Left lobe of liver (tissue), 2 donors: ENCODE data around the gene SORCS1. TPM values are rescaled to one million over a fixed set of nuclear protein-coding genes. Genes with fewer than 3 reads are reported as not detected.
"Not testable (repeated sequence)": the region's sequence is repeated elsewhere in the genome, so short reads cannot be mapped to it uniquely, and the experiment has no call there.

ENCODE experiments used
- ATAC-seq: fragments of 200-7000 bp; cut with Tn5 transposase; one replicate; pipeline ENCODE4 v1.9.1; 2020; ENCODE audit warnings: mild to moderate bottlenecking, moderate library complexity
- DNase-seq: peaks from one replicate; pipeline ENCODE4 v3.0.0-alpha.2; 2020; ENCODE audit warnings: low spot score
- total RNA-seq: library from RNA; stranded (reverse); gene quantifications from one replicate; pipeline ENCODE4 v1.2.1, GENCODE V29; 2021
- donor health status: DM: no; HTN: no; CAD: no; lungs with moderate emphysema.
- donor health status: DM: no; HTN: yes; CAD: no.

The SORCS1 gene
- total RNA-seq, 1 donor from 2014 or later = 0.10 TPM

- DNase-seq = peak; percentile 72
- ATAC-seq = peak; percentile 91
Measured at GRCh38 chr10:107054469-107055156, 109.9 kb downstream of the SORCS1 start.

- DNase-seq = no peak
- no peak for ATAC-seq
Measured at GRCh38 chr10:107051769-107052168, 112.7 kb downstream of the SORCS1 start.

GRCh38 chr10:107043461-107043860, 121.0 kb downstream of the SORCS1 start:
- ATAC-seq (no peak), DNase-seq (no peak)

GRCh38 chr10:107037192-107038122, 127.0 kb downstream of the SORCS1 start:
- DNase-seq (peak; percentile 57), ATAC-seq (peak; percentile 87)

- no peak for ATAC-seq
- no peak for DNase-seq
Measured at GRCh38 chr10:107033799-107034422, 130.6 kb downstream of the SORCS1 start.

- DNase-seq = no peak
- ATAC-seq = no peak
Measured at GRCh38 chr10:107032700-107033401, 131.7 kb downstream of the SORCS1 start.

- ATAC-seq (no peak), DNase-seq (no peak)
Measured at GRCh38 chr10:107031931-107032699, 132.4 kb downstream of the SORCS1 start.

GRCh38 chr10:107028236-107028635, 136.3 kb downstream of the SORCS1 start:
- no peak for ATAC-seq
- DNase-seq = no peak

GRCh38 chr10:107025676-107026075, 138.8 kb downstream of the SORCS1 start:
- no peak for DNase-seq
- ATAC-seq = no peak

- not testable (repeated sequence) for DNase-seq, ATAC-seq
Measured at GRCh38 chr10:107024033-107024432, 140.5 kb downstream of the SORCS1 start.

- ATAC-seq (no peak), DNase-seq (no peak)
Measured at GRCh38 chr10:107022600-107023354, 141.7 kb downstream of the SORCS1 start.

GRCh38 chr10:107019154-107019553, 145.4 kb downstream of the SORCS1 start:
- DNase-seq = no peak
- ATAC-seq = peak; percentile 70

GRCh38 chr10:107013258-107014006, 151.1 kb downstream of the SORCS1 start:
- ATAC-seq (no peak), DNase-seq (no peak)

GRCh38 chr10:107011992-107012391, 152.5 kb downstream of the SORCS1 start:
- DNase-seq (no peak), ATAC-seq (no peak)

GRCh38 chr10:107011105-107011504, 153.4 kb downstream of the SORCS1 start:
- DNase-seq = no peak
- ATAC-seq = peak; percentile 49

GRCh38 chr10:107010531-107010930, 154.0 kb downstream of the SORCS1 start:
- ATAC-seq (no peak), DNase-seq (no peak)

GRCh38 chr10:107004362-107004761, 160.1 kb downstream of the SORCS1 start:
- DNase-seq (no peak), ATAC-seq (no peak)

GRCh38 chr10:107002068-107002467, 162.4 kb downstream of the SORCS1 start:
- no peak for ATAC-seq
- no peak for DNase-seq
